GM23248 (cell line): ENCODE data around the gene CDHR3.

Experiments used
- EZH2 ChIP-seq: fragments of 200-600 bp; sonication (generic); IDR thresholded peaks from 2 replicates; pipeline ENCODE4 v1.6.1; 2018; ENCODE audit warnings: antibody characterized with exemption, mild to moderate bottlenecking; ENCODE audit not compliant: insufficient read depth, poor library complexity, severe bottlenecking
- EZH2phosphoT487 ChIP-seq: fragments of 200-600 bp; sonication (generic); IDR thresholded peaks from 2 replicates; pipeline ENCODE4 v1.6.1; 2018; ENCODE audit warnings: antibody characterized with exemption, moderate library complexity, mild to moderate bottlenecking, low read depth; ENCODE audit not compliant: insufficient read depth

- TF ChIP-seq EZH2phosphoT487 (no peak), EZH2 (no peak)
These were observed 91.3 kb downstream of the CDHR3 start for GRCh38 chr7:106054156-106054910.
